A549 (cell line): ENCODE measurements around the gene FAM200C.

Experiments
- CHD2 ChIP-seq: fragments of 150-350 bp; IDR thresholded peaks from 2 replicates; pipeline ENCODE4 v1.6.1; 2014; ENCODE audit warnings: low read length; ENCODE audit not compliant: partially characterized antibody
- CTCF ChIP-seq: fragments of >200 bp; sonication (Bioruptor Twin); formaldehyde crosslinking; IDR thresholded peaks from 3 replicates; pipeline ENCODE4 v1.5.1; 2016
- EP300 ChIP-seq, 2 experiments: fragments of >200 bp; sonication (Bioruptor Twin); formaldehyde crosslinking; IDR thresholded peaks; 2 replicates in 1 of 2; 3 replicates in 1 of 2; pipeline ENCODE4 v1.6.1; 2016 to 2017
- MAX ChIP-seq: IDR thresholded peaks from 2 replicates; pipeline ENCODE4 v1.6.1; 2012
- SMC3 ChIP-seq: fragments of >200 bp; sonication (Bioruptor Twin); formaldehyde crosslinking; IDR thresholded peaks from 3 replicates; pipeline ENCODE4 v1.6.1; 2018; ENCODE audit warnings: inconsistent platforms
- USF2 ChIP-seq: fragments of 450-650 bp; IDR thresholded peaks from 2 replicates; pipeline ENCODE4 v1.6.1; 2014; ENCODE audit warnings: antibody characterized with exemption

GRCh38 chr5:160382346-160382745, 17.5 kb downstream of the FAM200C start:
- no peak for TF ChIP-seq CTCF
- no peak for TF ChIP-seq EP300 (IDR thresholded peaks at IDR 0.05)
- TF ChIP-seq SMC3: no peak
- TF ChIP-seq USF2: no peak
- TF ChIP-seq MAX: no peak
- no peak for TF ChIP-seq CHD2
